GM18508 (cell line): Measurements from ENCODE around the gene UNKL.

ENCODE experiments used
- ATAC-seq: cut with Tn5 transposase; IDR thresholded peaks from one replicate; pipeline ENCODE4 v1.9.1; 2021; ENCODE audit warnings: moderate number of reproducible peaks; ENCODE audit not compliant: insufficient read depth, unreplicated experiment

UNKL gene

DNA sequence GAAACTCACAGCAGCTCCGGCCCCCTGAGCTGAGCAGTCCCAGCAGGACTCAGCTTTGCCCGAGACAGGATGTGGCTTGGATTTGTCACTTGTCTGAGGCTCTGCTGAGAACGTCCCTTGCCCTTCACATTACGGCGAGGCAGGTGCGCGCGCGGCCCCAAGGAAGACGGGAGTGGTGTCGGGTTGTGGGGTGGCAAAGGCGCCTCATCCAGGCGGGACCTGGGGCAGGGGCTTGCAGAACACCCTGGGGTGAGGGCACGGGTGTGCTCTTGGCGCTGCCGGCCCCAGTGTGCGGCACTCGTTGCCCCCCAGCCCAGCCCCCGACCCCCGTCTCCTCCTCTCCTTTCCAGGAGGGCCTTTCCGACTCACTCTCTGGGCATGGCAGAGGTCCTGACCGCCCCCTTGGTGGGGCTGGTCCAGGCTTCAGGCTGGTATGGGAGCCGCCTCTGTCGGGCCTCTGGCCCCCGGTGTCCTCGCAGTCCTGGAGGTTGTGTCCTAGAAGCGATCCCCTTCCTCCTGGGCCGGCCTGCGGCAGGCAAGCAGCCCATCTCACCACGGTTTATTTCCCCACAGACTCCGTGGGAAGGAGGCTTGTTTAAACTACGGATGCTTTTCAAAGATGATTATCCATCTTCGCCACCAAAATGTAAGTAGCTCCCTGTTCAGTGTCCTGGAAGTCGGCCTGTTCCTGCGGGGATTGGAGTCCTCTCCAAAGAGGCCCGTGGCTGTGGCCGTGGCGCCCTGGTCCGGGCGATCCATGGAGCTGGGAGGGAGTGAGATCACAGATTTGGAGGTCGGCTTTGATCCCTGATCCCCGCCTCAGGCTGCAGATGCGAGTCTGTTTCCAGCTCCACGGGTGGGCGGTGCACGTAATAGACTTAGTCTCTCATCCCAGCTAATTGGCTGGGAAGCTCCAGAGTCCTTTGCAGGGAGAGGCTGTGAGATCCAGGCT, 99.1 kb downstream of the UNKL start:
- no peak for ATAC-seq

DNA sequence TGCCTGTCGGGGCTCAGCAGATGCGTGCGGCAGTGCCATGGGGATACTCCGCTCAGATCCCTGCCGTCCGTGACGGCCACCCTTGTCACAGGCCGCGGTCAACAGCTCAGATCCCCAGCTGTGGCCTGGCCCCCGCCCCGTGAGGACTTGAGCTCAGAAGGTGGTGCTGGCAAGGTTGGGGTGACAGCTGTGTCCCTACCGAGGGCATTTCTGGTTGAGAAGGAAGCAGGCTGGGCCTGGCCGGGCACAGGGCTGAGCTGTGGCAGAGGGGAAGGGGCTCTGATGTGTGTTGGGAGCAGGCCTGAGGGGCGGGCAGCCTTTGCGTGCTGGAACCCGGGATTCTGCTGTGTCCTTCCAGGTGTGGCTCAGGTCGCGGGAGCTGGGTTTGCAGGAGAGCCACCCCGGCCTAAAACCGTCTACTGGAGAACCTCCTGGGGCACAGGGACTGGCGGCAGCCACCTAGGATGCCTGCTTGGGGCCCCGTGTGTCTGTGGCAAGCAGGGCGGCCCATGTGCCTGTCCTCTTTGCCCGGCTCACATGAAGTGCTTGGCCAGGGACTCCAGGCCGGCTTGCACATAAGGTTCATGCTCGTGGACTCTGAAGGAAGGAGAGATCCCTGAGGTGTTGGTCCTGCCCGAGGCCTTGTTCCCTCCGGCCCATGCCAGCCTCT, 100.0 kb downstream of the UNKL start:
- ATAC-seq, result no peak

DNA sequence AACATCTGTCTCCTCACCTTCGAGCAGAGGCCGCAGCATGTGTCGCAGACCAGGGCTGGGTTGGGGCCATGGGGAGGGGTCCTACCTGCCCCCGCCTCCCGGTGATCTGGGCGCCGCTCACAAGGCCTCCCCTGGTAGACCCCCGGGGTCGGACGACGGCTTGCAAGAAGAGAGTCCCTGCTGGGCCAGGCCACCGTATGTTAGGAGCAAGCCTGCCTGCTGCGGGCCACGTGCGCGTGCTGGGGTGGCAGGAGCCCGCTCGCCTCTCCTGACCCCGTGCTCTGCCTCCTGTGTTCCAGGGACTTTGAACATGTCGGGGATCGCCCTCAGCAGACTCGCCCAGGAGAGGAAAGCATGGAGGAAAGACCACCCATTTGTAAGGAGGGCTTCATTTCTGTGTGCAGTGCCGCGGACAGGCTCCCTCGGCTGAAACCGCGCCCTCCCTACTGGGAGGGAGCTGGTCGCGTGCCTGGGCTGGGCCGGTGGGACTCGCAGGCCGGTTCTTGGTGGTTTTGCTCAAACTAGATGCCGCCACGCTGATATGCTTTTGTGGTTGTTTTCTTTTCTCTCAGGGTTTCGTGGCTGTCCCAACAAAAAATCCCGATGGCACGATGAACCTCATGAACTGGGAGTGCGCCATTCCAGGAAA, 100.7 kb downstream of the UNKL start:
- ATAC-seq, result no peak
